NCI-H2081 (cell line): Measurements from ENCODE around the gene RGS5.
"Not testable (repeated sequence)": the region's sequence is repeated elsewhere in the genome, so short reads cannot be mapped to it uniquely, and the experiment has no call there.

Source experiments
- DNase-seq, 2 experiments: peaks; one replicate each; lab custom pipeline; 2025; lab: John Stamatoyannopoulos, UW

RGS5 gene, protein sequence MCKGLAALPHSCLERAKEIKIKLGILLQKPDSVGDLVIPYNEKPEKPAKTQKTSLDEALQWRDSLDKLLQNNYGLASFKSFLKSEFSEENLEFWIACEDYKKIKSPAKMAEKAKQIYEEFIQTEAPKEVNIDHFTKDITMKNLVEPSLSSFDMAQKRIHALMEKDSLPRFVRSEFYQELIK

DNA sequence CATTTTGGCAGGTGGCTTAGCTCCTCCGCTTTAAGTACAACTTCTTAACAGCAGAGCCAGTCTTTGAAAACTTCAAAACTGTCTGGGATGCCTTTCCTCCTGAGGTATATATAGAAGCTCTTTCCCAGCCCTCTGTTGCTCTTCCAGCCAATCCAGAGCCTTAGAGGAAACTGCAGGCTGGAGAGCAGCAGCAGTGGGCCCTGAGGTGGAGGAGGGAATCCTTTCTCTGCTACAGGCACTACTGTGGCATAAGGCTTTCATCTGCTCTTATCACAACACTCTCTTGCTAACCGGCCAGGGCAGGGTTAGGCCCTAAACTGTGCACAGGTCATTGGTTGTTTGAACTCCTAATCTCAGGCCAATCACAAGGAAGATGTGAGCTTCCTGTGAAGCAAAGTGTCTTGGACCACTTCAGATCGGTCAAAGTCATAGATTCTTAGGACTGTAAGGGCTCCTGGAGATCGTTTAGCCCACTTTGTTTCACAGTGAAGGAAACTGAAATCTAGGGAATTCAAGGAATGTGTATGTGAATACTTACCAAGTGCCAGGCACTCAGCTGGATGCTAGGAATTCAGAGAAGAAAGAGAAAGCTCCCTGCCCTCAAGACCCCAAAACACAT lies at the start of gene RGS5:
TSS of gene RGS5 (minus strand) at position 84 of the 619 bp plus-strand sequence. CDS start at position 3, 81 bp downstream.
- DNase-seq: no peak

DNA sequence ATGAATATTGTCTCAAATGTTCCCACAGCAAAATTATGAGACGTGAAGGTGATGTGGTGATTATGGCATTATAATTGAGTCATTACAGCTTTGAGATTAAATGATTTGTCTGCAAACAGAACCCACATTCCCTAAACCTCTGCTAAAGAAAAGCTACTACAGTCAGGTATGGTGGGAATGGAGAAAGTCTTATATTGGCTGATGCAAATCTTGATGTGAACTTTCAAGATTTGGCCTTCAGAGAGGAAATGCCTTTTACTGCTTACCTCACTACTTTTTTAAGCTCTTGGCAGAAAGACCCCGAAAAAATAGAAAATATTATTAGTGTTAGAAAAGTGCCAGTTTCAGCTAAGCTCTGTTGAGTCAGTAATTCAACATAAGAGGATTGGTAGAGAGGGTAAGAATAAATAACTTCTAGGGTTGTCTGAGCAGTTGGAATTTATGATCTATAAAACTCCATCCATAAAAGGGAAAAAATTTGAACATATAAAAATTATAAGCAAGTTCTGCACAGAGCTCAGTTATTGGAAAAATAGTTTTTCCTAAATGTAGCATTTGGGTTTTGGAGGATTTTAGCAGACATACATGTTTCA lies 47.8 kb upstream of the RGS5 start:
- DNase-seq: no peak

DNA sequence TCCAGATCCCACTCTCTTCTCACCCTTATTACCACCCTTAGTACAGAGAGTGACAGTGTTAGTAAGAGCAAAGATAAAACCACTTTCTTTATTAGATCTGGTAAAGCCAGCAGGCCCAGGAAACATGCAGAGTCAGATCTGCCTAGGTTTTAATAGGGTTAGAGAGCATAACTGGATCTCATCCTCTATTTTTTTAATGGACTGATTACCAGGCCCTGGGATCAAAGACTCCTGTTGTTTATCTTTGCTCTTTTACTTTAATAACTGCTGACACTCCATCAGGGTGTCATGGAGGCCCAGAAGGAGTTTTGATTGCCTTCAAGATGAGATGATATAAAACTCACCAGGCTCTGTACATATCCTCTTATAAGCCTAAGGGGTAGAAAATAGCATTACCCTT lies 45.3 kb upstream of the RGS5 start:
- no peak for DNase-seq

DNA sequence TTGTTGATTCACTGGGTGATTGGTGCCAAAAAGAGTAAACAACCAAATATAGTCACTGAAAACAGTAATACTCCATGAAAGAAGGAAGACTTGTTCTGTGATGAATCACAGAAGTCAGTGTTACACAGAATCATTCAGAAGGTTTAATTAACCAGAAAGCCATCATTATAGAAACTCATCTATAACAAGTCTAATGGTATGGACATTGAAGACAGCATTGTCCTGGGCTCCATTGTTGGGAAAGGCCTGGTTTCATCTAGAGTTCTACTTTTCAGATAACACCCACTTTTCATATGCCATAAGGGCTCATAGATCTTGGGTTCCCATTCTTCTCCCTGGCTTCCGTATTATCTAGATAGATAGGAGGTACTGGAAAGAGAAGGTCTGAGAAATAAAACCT lies 41.9 kb upstream of the RGS5 start:
- DNase-seq: not testable (repeated sequence)

DNA sequence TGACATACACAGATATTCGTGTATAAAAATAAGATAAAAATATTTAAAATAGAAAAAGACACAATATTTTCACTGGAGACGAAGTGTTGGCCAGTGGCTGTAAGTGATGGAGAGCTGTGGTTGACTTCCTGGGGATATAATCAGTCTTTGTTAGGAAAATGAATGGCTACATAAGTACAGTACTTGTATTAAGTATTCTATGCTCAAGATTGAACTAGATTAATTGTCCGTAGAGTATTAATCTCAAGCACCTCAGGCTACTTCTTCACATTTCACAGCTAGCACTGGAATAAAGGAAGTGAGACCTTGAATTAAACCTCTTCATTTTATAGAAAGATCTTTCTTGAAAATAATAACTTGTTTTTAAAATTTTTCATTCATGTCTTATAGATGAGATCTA lies 39.0 kb upstream of the RGS5 start:
- DNase-seq: no peak

DNA sequence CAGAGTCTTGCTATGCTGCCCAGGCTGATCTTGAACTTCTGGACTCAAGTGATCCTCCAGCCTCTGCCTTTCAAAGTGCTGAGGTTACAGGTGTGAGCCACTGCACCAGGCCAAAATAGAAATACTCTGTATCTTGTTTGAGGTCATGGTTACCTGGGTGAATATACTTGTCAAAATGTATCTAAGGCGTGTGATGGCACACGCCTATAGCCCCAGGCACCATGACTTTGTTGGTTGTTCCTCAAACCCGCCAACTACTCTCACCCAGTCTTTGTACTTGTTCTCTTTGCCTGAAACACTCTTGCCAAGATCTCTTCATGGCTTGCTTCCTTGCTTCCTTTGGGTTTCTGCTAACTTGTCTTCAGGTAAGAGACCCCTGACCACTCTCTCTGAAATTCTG lies 38.0 kb upstream of the RGS5 start:
- DNase-seq: no peak

DNA sequence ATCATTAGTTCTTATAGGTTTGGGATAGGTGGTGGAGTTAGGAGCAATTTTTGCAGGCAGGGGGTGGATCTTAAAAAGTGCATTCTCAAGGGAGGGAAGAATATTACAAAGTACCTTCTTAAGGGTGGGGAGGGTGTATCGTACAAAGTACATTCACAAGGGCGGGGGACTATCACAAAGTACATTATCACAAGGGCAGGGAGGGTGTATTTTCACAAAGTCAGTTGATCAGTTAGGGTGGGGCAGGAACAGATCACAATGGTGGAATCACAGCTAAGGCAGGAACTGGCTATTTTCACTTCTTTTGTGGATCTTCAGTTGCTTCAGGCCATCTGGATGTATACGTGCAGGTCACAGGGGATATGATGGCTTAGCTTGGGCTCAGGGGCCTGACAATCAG lies 30.9 kb upstream of the RGS5 start:
- not testable (repeated sequence) for DNase-seq

DNA sequence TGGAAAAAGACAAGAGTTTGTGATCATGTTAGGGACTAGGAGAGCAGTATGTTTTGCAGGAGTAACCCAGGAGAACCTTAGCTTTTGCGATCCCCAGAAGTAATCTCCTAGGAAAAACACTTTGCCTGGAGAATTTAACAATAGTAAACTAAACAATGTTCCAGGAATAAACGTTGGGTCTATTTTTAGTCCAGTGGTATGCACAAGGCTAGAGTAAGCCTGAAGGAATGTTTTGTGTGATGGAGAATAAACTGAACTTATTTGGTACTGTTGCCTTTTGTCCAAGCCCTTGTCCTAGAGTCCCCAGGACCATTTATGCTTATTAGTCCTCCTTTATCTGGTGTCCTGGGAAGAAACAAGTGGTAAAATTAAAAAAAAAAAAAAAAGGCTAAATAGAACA lies 28.7 kb upstream of the RGS5 start:
- DNase-seq: no peak

DNA sequence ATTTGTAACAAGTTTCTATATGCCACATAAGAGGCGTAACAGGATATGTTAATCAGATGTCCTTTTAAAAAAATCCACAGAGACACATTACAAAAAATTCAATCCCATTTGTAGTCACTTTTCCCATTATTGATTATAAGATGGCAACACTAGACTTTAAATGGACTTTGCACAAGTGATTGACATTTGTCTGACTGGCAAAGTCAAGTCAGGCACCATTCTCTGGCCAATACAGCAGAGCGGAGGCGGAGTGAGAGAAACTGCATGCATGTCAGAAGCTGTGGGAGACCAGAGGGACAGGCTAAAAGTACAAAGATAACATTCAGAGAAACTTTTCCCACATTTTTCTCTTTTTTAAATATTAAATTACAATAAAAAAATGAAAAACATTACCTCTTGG lies 28.1 kb upstream of the RGS5 start:
- DNase-seq: no peak

DNA sequence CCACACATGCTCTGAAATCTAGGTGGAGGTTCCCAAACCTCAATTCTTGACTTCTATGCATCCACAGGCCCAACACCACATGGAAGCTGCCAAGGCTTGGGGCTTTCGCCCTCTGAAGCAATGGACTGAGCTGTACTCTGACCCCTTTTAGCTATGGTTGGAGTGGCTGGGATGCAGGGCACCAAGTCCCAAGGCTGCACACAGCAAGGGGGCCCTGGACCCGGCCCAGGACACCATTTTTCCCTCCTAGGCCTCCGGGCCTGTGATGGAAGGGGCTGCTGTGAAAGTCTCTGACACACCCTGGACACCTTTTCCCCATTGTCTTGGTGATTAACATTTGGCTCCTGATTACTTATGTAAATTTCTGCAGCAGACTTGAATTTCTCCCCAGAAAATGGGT lies 25.6 kb upstream of the RGS5 start:
- DNase-seq: not testable (repeated sequence)

DNA sequence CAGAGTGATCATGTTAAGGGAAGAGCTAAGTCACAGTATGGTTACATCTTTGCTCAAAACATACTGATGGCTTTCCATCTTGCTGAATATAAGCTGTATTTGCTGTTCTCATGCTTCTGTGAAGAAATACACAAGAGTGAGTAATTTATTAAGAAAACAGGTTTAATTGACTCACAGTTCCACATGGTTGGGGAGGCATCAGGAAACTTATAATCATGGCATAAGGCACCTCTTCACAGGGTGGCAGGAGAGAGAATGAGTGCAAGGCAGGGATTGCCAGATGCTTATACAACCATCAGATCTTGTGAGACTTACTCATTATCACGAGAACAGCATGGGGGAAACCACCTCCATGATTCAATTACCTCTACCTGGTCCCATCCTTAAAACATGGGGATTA lies 24.4 kb upstream of the RGS5 start:
- DNase-seq: no peak

DNA sequence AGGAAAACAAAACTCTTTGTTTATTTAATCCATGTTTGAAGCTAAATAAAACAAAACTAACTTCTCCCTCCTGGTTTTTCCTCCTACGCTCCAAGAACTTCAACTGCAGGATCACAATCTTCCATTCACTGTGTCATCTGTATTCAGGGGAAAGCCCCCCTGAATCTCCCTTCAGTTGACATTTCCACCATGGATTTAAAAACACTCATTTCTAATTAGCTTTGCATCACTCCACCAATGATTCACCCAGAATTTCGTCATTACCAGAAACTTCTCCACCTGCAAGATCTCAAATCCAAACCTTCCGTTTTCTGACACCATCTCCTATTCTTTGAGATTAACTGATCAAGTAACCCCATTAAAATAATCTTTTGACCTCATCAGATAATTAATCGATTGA lies 10.9 kb upstream of the RGS5 start:
- no peak for DNase-seq

DNA sequence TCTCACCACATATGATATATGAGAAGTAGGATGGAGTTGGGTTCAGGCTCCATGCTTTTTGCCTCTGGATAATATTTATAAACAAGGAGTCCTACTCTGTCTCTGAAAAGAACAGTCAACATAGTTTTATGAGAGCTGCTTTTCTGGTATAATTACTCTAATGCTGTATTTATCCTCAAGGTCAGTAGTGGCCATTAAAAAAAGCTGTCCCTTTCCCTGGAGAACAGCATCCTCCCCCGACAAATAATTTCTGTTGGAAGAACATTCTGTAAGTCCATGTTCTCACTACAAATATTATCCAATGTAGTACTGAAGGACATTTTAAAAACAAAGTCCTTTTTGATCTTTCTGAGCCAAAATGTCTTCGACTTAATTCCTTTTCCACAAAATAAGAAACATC lies 9.0 kb upstream of the RGS5 start:
- DNase-seq: no peak

DNA sequence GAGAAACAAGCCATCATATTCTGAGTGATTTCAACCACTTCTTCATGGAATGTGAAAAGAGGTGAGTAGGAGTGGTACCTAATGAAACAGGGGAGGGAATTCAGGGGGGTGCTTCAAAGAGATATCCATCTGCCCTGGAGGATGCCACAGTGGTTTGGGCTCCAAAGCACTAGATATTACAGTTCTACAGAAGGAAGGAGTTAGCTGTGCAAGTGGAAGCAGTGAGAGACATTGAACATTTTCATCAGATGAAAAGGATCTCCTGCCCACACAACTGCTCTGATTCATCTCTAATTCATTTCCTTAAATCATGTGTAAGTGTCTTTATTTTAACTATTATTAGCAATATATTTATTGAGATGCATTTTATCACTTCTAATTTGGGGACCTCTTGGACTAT lies 2.8 kb upstream of the RGS5 start:
- no peak for DNase-seq

DNA sequence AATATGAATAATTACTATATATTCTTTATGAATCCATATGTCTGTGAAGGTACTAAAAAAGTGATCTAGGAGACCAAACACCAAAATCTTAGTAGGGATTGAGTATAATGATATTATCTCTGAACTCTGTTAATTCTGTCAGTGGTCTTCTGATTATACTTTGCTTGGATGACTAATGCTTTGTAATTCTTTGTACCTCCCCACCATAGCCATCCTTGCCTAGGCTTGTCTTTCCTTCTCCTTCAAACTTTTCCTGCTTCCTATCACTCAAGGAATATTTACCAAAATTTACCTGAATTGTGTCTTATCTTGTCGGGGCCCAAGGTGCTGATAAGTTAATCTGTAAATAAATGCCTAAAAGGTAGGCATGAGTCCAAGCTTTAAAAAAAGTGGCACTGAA lies 845 bp upstream of the RGS5 start:
- no peak for DNase-seq

DNA sequence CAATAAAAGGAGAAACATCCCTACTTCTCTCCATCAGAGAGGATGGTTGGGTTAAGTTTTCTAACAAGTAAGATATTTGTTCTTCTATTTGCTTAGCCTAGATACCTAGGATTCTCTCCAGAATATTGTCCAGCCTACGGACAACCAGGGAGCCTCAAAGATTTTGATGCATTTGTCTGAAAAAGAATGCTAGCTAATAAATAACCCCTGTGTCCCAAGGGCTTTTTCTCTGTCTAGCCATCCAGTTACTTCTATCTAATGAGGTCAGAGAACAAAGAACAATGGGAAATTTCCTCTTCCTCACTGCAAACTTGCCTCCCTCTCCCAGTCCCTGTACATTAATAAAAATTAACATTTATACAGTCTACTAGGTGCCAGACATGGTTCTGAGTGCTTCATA lies 810 bp downstream of the RGS5 start:
- DNase-seq: no peak

DNA sequence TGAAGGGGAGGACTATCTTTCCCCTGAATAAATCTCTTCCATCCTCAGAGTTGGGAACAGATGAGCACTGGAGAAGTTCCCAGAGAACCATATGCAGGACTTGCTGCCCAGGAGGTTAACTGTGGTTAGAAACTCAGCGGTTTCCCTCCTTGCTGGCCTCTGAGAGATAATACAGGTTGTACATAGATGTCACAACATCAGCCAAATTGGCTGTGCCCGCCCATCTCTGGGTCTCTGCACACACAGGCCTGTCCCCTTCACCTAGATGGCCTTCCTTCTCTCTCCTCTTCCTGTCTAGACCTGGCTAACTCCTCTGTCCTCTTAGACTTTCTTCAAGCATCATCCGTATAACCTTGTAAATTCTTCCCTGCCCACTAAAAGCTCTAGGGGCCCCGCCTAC lies 5.7 kb downstream of the RGS5 start:
- DNase-seq: no peak

DNA sequence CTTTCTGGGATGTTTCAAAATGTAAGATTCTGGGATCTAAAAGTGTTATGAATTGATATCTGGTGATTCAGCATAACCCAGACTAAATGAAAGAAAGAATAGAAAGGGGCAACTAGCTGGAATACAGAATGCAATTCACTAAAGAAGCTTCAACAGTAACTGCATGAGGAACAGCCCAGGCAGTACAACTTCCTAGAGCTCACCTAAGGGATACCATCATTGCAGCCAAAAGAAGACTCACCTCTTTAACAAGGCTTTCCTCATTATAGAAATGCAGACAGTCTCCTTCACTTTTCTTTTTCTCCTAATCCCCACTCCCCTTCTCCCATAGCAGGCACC lies 6.3 kb downstream of the RGS5 start:
- DNase-seq: no peak

DNA sequence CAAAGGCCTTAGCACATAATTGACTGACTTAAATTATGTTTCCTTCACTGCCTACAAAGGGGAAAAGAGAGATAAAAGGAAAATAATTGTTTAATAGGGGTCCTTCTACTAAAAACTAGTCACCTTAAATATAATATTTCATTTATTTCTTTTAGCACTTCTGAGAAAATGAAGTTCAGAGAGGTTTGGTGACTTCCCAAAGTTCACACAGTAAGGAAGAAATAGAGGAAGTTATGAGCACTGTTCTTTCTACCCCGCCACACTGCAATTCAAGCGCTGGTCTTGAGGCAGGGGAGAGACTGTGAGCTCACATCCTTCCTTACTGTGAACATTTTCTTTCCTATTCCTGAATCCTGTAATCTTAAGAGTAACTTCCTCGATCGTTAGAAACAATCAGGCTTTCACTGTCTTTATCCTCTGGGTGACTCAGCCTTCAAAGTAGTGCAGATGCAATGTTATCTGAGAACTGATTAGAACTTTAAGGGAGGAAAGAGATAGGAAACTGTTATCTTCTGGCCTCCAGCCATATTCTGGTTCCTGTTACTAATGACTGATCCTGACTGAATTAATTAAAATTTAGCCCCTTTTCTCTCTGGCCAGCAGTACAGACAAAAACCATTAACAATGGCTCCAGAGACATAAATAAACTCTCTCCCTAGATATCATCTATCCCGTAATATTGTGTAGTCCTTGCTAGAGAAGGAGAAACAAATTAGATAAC lies 6.8 kb downstream of the RGS5 start:
- no peak for DNase-seq

DNA sequence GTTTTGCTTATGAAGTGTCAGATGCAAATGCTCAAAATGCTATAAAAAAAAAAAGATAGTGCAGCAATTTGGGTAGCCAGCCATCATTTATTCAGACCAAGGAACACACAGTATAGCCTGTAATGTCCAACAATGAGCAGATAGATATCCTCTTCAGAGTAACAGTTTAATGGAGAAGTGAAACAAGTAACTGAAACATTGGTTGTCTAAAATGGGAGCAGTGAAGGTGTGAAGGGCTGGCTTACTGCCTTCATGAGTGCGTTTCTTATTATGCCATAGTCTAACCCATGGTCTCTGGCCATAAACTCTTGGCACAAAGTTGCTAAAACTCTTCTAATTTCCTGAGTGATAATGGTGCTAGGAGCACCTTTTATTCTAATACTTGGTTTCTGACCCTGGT lies 11.4 kb downstream of the RGS5 start:
- no peak for DNase-seq

DNA sequence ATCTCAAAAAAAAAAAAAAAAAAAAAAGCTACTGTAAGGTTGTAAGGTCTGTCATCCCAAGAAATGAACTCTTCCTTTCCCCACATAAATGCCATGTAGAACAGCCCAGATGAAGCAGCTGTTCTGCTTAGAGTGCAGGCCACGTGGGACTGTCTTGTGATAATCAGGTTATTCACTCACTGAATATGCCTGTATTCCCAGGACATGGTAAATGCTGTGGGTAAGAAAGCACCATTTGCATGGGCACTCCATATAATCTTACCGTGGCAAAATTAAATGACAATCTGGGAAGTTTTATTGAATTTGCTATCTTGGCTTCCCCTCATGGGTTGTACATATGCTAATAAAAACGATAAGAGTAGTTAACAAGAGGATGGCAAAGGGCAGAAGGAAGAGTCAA lies 13.8 kb downstream of the RGS5 start:
- no peak for DNase-seq

DNA sequence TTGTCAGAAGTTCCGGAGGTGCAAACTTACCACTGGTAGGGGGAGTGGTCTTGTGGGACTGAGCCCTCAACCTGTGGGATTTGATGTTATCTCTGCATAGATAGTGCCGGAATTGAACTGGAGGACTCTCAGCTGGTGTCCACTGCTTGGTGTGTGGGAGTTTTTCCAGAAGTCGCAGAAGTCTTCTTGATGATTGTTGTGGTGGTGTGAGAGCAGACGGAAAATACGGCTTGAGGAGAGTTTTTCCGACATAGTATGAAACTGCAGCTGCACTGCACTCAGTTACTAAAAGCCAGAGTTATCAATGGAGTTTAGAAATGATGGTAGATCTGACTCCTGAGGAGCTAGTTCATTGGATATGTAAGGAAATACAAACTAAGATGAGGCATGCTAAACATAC lies 14.9 kb downstream of the RGS5 start:
- no peak for DNase-seq

DNA sequence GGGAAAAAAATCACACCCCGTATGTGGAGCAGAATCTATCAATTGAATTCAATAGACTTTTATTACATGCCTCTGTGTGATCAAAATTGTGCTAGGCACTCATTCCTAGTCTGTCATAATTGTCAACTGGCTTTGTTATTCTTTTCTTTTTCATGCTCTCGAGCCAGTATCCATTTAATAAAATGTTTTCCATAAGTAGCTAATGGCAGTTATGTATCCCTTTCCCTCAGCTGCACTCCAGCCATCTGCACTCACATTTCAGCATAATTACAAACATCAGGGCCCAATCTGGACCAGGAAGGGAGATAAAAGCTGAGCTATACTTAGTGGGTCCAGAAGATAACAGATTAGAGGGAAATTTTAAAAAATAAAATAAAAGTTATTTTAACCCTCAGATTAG lies 15.9 kb downstream of the RGS5 start:
- no peak for DNase-seq
